Muscle layer of colon (tissue), 2 donors: ENCODE measurements around the gene XRCC4.
A peak's percentile ranks its signal among the peaks of the same experiment; 100 is the strongest.
"Not testable (repeated sequence)": the region's sequence is repeated elsewhere in the genome, so short reads cannot be mapped to it uniquely, and the experiment has no call there.

Experiments
- H3K27ac ChIP-seq: one replicate; pipeline ENCODE4 v1.7.0; 2013; ENCODE audit warnings: low read depth, mild to moderate bottlenecking, low read length, moderate library complexity
- H3K27me3 ChIP-seq, 2 donors: one replicate each; pipeline ENCODE4 v1.7.0; 2013; ENCODE audit warnings: low read length in 2 of 2, mild to moderate bottlenecking in 2 of 2; ENCODE audit not compliant: insufficient read depth in 2 of 2, control insufficient read depth in 1 of 2
- H3K36me3 ChIP-seq: one replicate; pipeline ENCODE4 v1.7.0; 2013; ENCODE audit warnings: mild to moderate bottlenecking, low read length; ENCODE audit not compliant: insufficient read depth
- H3K4me1 ChIP-seq: one replicate; pipeline ENCODE4 v1.7.0; 2013; ENCODE audit warnings: mild to moderate bottlenecking, low read length; ENCODE audit not compliant: insufficient read depth
- H3K4me3 ChIP-seq, 2 donors: one replicate each; pipeline ENCODE4 v1.7.0; 2013; ENCODE audit warnings: low read length in 2 of 2, low read depth in 1 of 2, mild to moderate bottlenecking in 1 of 2, moderate library complexity in 1 of 2
- H3K9ac ChIP-seq: one replicate; pipeline ENCODE4 v1.7.0; 2013; ENCODE audit warnings: low read length
- H3K9me3 ChIP-seq: one replicate; pipeline ENCODE4 v1.7.0; 2013; ENCODE audit warnings: mild to moderate bottlenecking, low read length
- donor health status: abdominal sarcoma.
- donor health status: Adenocarcinoma of cecum.

XRCC4 gene

GRCh38 chr5:83337453-83338035, 260.2 kb downstream of the XRCC4 start:
- Histone ChIP-seq H3K9ac (no peak overlapping the region), H3K9me3 (no peaks in the 10 kb centered on the region), H3K4me3 (no peak overlapping the region), H3K27me3 (no peaks in the 10 kb centered on the region), H3K4me1 (no peaks in the 10 kb centered on the region), H3K36me3 (no peaks in the 10 kb centered on the region), H3K27ac (no peak overlapping the region)

GRCh38 chr5:83340511-83340918, 263.2 kb downstream of the XRCC4 start:
- H3K27ac ChIP-seq = no peak overlapping the region
- H3K4me1 ChIP-seq = peaks cover 8% of the 10 kb centered on the region
- H3K36me3 ChIP-seq = no peaks in the 10 kb centered on the region
- no peak overlapping the region for H3K4me3 ChIP-seq
- H3K9me3 ChIP-seq = no peaks in the 10 kb centered on the region
- no peak overlapping the region for H3K9ac ChIP-seq
- H3K27me3 ChIP-seq = no peaks in the 10 kb centered on the region

GRCh38 chr5:83341815-83342334, 264.5 kb downstream of the XRCC4 start:
- no peaks in the 10 kb centered on the region for H3K27me3 ChIP-seq
- no peak overlapping the region for H3K4me3 ChIP-seq
- H3K4me1 ChIP-seq = peaks cover 8% of the 10 kb centered on the region
- no peaks in the 10 kb centered on the region for H3K9me3 ChIP-seq
- no peak overlapping the region for H3K9ac ChIP-seq
- H3K27ac ChIP-seq = no peak overlapping the region
- H3K36me3 ChIP-seq = no peaks in the 10 kb centered on the region

- Histone ChIP-seq H3K36me3 (no peaks in the 10 kb centered on the region), H3K4me3 (no peak overlapping the region), H3K4me1 (peaks cover 8% of the 10 kb centered on the region), H3K27ac (no peak overlapping the region), H3K9ac (no peak overlapping the region), H3K9me3 (no peaks in the 10 kb centered on the region), H3K27me3 (no peaks in the 10 kb centered on the region)
Observed at GRCh38 chr5:83342465-83342864, 265.1 kb downstream of the XRCC4 start.

GRCh38 chr5:83343299-83343698, 266.0 kb downstream of the XRCC4 start:
- H3K4me1 ChIP-seq = peaks cover 8% of the 10 kb centered on the region
- no peaks in the 10 kb centered on the region for H3K36me3 ChIP-seq
- no peaks in the 10 kb centered on the region for H3K9me3 ChIP-seq
- H3K27ac ChIP-seq = no peak overlapping the region
- H3K9ac ChIP-seq = no peak overlapping the region
- H3K4me3 ChIP-seq = no peak overlapping the region
- no peaks in the 10 kb centered on the region for H3K27me3 ChIP-seq

GRCh38 chr5:83345423-83345822, 268.1 kb downstream of the XRCC4 start:
- H3K27ac ChIP-seq = no peak overlapping the region
- H3K4me3 ChIP-seq = no peak overlapping the region
- H3K9ac ChIP-seq = no peak overlapping the region
- no peaks in the 10 kb centered on the region for H3K27me3 ChIP-seq
- H3K36me3 ChIP-seq = no peaks in the 10 kb centered on the region
- peaks cover 8% of the 10 kb centered on the region for H3K4me1 ChIP-seq
- H3K9me3 ChIP-seq = no peaks in the 10 kb centered on the region

- peak overlapping the region in 1 of 2 donors; percentile 1 for H3K4me3 ChIP-seq
- peaks cover 3% of the 10 kb centered on the region for H3K4me1 ChIP-seq
- no peaks in the 10 kb centered on the region for H3K9me3 ChIP-seq
- H3K27me3 ChIP-seq = no peaks in the 10 kb centered on the region
- H3K9ac ChIP-seq = no peak overlapping the region
- no peaks in the 10 kb centered on the region for H3K36me3 ChIP-seq
- H3K27ac ChIP-seq = no peak overlapping the region
Observed at GRCh38 chr5:83348281-83348780, 271.0 kb downstream of the XRCC4 start.

- Histone ChIP-seq H3K4me1 (no peaks in the 10 kb centered on the region), H3K27me3 (no peaks in the 10 kb centered on the region), H3K9ac (no peak overlapping the region), H3K4me3 (no peak overlapping the region), H3K9me3 (no peaks in the 10 kb centered on the region), H3K27ac (no peak overlapping the region), H3K36me3 (no peaks in the 10 kb centered on the region)
Observed at GRCh38 chr5:83353231-83353630, 275.9 kb downstream of the XRCC4 start.

- Histone ChIP-seq H3K4me3 (no peak overlapping the region), H3K9ac (no peak overlapping the region), H3K9me3 (no peaks in the 10 kb centered on the region)
Observed at GRCh38 chr5:83353774-83354173, 276.4 kb downstream of the XRCC4 start.

GRCh38 chr5:83354958-83355357, 277.6 kb downstream of the XRCC4 start:
- Histone ChIP-seq H3K27ac (no peak overlapping the region), H3K4me3 (no peak overlapping the region), H3K27me3 (no peaks in the 10 kb centered on the region), H3K9me3 (no peaks in the 10 kb centered on the region), H3K9ac (no peak overlapping the region), H3K36me3 (no peaks in the 10 kb centered on the region), H3K4me1 (no peaks in the 10 kb centered on the region)

More at GRCh38 chr5:83353774-83354173, 276.4 kb downstream of the XRCC4 start:
- Histone ChIP-seq H3K36me3 (no peaks in the 10 kb centered on the region), H3K4me1 (no peaks in the 10 kb centered on the region), H3K27ac (no peak overlapping the region), H3K27me3 (no peaks in the 10 kb centered on the region)

GRCh38 chr5:83355482-83356014, 278.2 kb downstream of the XRCC4 start:
- H3K9me3 ChIP-seq, H3K9ac ChIP-seq, H3K27ac ChIP-seq, H3K4me3 ChIP-seq, H3K36me3 ChIP-seq, H3K4me1 ChIP-seq, H3K27me3 ChIP-seq: not testable (repeated sequence)
